B cell (primary cell): ENCODE results near the gene BTNL8. TPM values are rescaled to one million over a fixed set of nuclear protein-coding genes. Genes with fewer than 3 reads are reported as not detected.

Experiments
- ATAC-seq: fragments of 200-7000 bp; cut with Tn5 transposase; one replicate; pipeline ENCODE4 v1.10.0; 2021; ENCODE audit warnings: low read depth, mild to moderate bottlenecking, moderate number of reproducible peaks, moderate library complexity
- CTCF ChIA-PET: fragments of 350-600 bp; sonication (Branson Sonifier 250); formaldehyde crosslinking; loops from one replicate; lab custom pipeline; 2021; ENCODE audit warnings: antibody characterized with exemption, inconsistent platforms; lab: Charles Lee
- POLR2A ChIA-PET: fragments of 350-600 bp; sonication (Branson Sonifier 250); formaldehyde crosslinking; loops from one replicate; lab custom pipeline; 2021; ENCODE audit warnings: antibody characterized with exemption; lab: Charles Lee
- DNase-seq: peaks from one replicate; pipeline ENCODE4 v3.0.0; 2013
- H2AFZ ChIP-seq: 2 replicates; pipeline ENCODE4 v1.6.1; 2012; ENCODE audit warnings: mild to moderate bottlenecking, low read depth, low read length; ENCODE audit not compliant: insufficient read depth, poor library complexity, severe bottlenecking
- H3K27ac ChIP-seq, 2 donors: 1 replicate in 1 of 2; 2 replicates in 1 of 2; pipeline ENCODE4 v1.5.1; 2012 to 2013; ENCODE audit warnings: low read length in 2 of 2, mild to moderate bottlenecking in 2 of 2, moderate library complexity in 1 of 2
- H3K27me3 ChIP-seq, 4 experiments: fragments of 200-600 bp in 1 of 4; sonication (generic) in 1 of 4; replicated peaks in 1 of 4; 1 replicate in 2 of 4; 2 replicates in 2 of 4; pipeline versions ENCODE4 v1.6.1 to v1.7.0; 2013 to 2016; ENCODE audit warnings: low read length in 3 of 4, mild to moderate bottlenecking in 2 of 4, mixed read lengths in 1 of 4, moderate library complexity in 1 of 4; ENCODE audit not compliant: insufficient read depth in 4 of 4, control insufficient read depth in 3 of 4; ENCODE audit errors: control extremely low read depth in 1 of 4
- H3K36me3 ChIP-seq, 2 experiments: replicated peaks in 1 of 2; 1 replicate in 1 of 2; 2 replicates in 1 of 2; pipeline versions ENCODE4 v1.6.1 to v1.7.1; 2013; ENCODE audit warnings: low read length in 1 of 2; ENCODE audit not compliant: insufficient read depth in 2 of 2, control insufficient read depth in 1 of 2; ENCODE audit errors: control extremely low read depth in 1 of 2, extremely low read depth in 1 of 2
- H3K4me1 ChIP-seq, 2 donors: fragments of 200-600 bp in 1 of 2; sonication (generic) in 1 of 2; 1 replicate in 1 of 2; 2 replicates in 1 of 2; pipeline versions ENCODE4 v1.5.1 to v1.6.1; 2013 to 2017; ENCODE audit warnings: low read length in 2 of 2; ENCODE audit not compliant: control insufficient read depth in 2 of 2, insufficient read depth in 2 of 2
- H3K4me2 ChIP-seq: replicated peaks from 2 replicates; pipeline ENCODE3; 2012; ENCODE audit warnings: mild to moderate bottlenecking, low read depth, low read length; ENCODE audit not compliant: poor library complexity, severe bottlenecking
- H3K4me3 ChIP-seq, 5 experiments: fragments of 200-600 bp in 1 of 5; sonication (generic) in 1 of 5; 1 replicate in 3 of 5; 2 replicates in 2 of 5; pipeline versions ENCODE4 v1.5.1 to v1.7.0; 2011 to 2016; ENCODE audit warnings: low read length in 4 of 5, mild to moderate bottlenecking in 4 of 5, low read depth in 2 of 5, control low read depth in 1 of 5, moderate library complexity in 1 of 5; ENCODE audit not compliant: insufficient read depth in 1 of 5; ENCODE audit errors: control extremely low read depth in 1 of 5, extremely low read depth in 1 of 5
- H3K79me2 ChIP-seq: fragments of 200-600 bp; sonication (generic); one replicate; pipeline ENCODE4 v1.6.0; 2016; ENCODE audit warnings: low read length; ENCODE audit not compliant: control insufficient read depth, insufficient read depth
- H3K9ac ChIP-seq: fragments of 200-600 bp; sonication (generic); 2 replicates; pipeline ENCODE4 v1.6.1; 2017; ENCODE audit warnings: mild to moderate bottlenecking, low read length, moderate library complexity
- H3K9me3 ChIP-seq, 3 donors: one replicate each; pipeline versions ENCODE4 v1.6.1 to v1.7.1; 2013; ENCODE audit warnings: low read length in 2 of 3; ENCODE audit not compliant: control insufficient read depth in 2 of 3, insufficient read depth in 1 of 3; ENCODE audit errors: control extremely low read depth in 1 of 3
- H4K20me1 ChIP-seq: 2 replicates; pipeline ENCODE4 v1.6.0; 2012; ENCODE audit warnings: mild to moderate bottlenecking, low read length; ENCODE audit not compliant: insufficient read depth, control insufficient read depth, poor library complexity, severe bottlenecking
- H3K27ac Mint-ChIP-seq: one replicate; pipeline ENCODE4 v1.8.0; 2021; ENCODE audit warnings: mixed read lengths
- H3K27me3 Mint-ChIP-seq: one replicate; pipeline ENCODE4 v1.8.0; 2021; ENCODE audit warnings: mixed read lengths
- H3K4me1 Mint-ChIP-seq: one replicate; pipeline ENCODE4 v1.8.0; 2021; ENCODE audit warnings: mixed read lengths
- H3K4me3 Mint-ChIP-seq: one replicate; pipeline ENCODE4 v1.8.0; 2021; ENCODE audit warnings: mixed read lengths
- H3K9me3 Mint-ChIP-seq: one replicate; pipeline ENCODE4 v1.8.0; 2022; ENCODE audit warnings: mixed read lengths; ENCODE audit not compliant: insufficient read depth
- CTCF ChIP-seq: fragments of 200-600 bp; IDR thresholded peaks from one replicate; pipeline ENCODE4 v1.8.0; 2022; ENCODE audit warnings: antibody characterized with exemption, mild to moderate bottlenecking
- EZH2 ChIP-seq: IDR thresholded peaks from 2 replicates; pipeline ENCODE4 v1.6.1; 2012; ENCODE audit warnings: borderline replicate concordance, low read depth, mild to moderate bottlenecking, moderate library complexity, low read length; ENCODE audit not compliant: insufficient read depth, poor library complexity, severe bottlenecking
- WGBS: methylation state at CpG from one replicate; pipeline ENCODE4 v1.1.5; 2013; ENCODE audit warnings: missing lambda C conversion rate; ENCODE audit not compliant: insufficient coverage; 5-methylcytosine and 5-hydroxymethylcytosine counted together
- intact Hi-C: fragments of 100-400 bp; cut with micrococcal nuclease; formaldehyde crosslinking; loops from one replicate; pipeline ENCODE4 v1.10.0; 2022
- polyA plus RNA-seq: library from polyadenylated mRNA; depleted of rRNA; stranded (reverse); fragments of >200 nt; gene quantifications from 2 replicates; pipeline ENCODE4 v1.2.3, GENCODE V29; 2012
- total RNA-seq, 2 donors: library from RNA; stranded (reverse); fragments of 120-200 nt in 1 of 2; gene quantifications; 1 replicate in 1 of 2; 2 replicates in 1 of 2; pipeline versions ENCODE4 v1.2.3 to v1.2.4, GENCODE V29; 2013 to 2022

The BTNL8 gene
- total and polyA plus RNA-seq, 2 donors (not counting 1 experiment from before 2014, with no cell fraction given) = not detected

GRCh38 chr5:180969406-180969805, 70.4 kb downstream of the BTNL8 start:
- Histone ChIP-seq H3K4me1 (no peaks in the 10 kb centered on the region), H2AFZ (no peak overlapping the region), H3K4me3 (no peak overlapping the region), H4K20me1 (no peaks in the 10 kb centered on the region), H3K27me3 (no peaks in the 10 kb centered on the region), H3K9ac (no peak overlapping the region), H3K4me2 (no peak overlapping the region), H3K27ac (no peak overlapping the region), H3K36me3 (no peaks in the 10 kb centered on the region), H3K79me2 (no peaks in the 10 kb centered on the region), H3K9me3 (peaks cover 0 to 7% (median 0%) of the 10 kb centered on the region in 3 donors)
- ATAC-seq (no peak), DNase-seq (no peak)
- POLR2A ChIA-PET = no interaction called here
- no peak overlapping the region for H3K4me3 Mint-ChIP-seq
- CTCF ChIA-PET = no interaction called here
- TF ChIP-seq CTCF (no peak), EZH2 (no peak)
- H3K27me3 Mint-ChIP-seq = no peaks in the 10 kb centered on the region
- H3K27ac Mint-ChIP-seq = no peak overlapping the region
- H3K9me3 Mint-ChIP-seq = no peaks in the 10 kb centered on the region
- 98% methylated on average over 23 of the region's 23 CpGs for WGBS
- H3K4me1 Mint-ChIP-seq = peaks cover 2% of the 10 kb centered on the region
- intact Hi-C loops = no loop called here

GRCh38 chr5:180970336-180970735, 71.4 kb downstream of the BTNL8 start:
- no peak for ATAC-seq
- no peak overlapping the region for H3K4me2 ChIP-seq
- H3K36me3 ChIP-seq = no peaks in the 10 kb centered on the region
- no peak overlapping the region for H3K27ac ChIP-seq
- CTCF ChIA-PET = no interaction called here
- peaks cover 5 to 9% of the 10 kb centered on the region in 2 donors for H3K4me1 ChIP-seq
- Mint-ChIP-seq H3K4me3 (no peak overlapping the region), H3K9me3 (no peaks in the 10 kb centered on the region), H3K4me1 (peaks cover 12% of the 10 kb centered on the region), H3K27ac (no peak overlapping the region), H3K27me3 (no peaks in the 10 kb centered on the region)
- TF ChIP-seq CTCF (no peak), EZH2 (no peak)
- POLR2A ChIA-PET = no interaction called here
- intact Hi-C loops = no loop called here
- H3K9ac ChIP-seq = no peak overlapping the region
- H2AFZ ChIP-seq = no peak overlapping the region
- DNase-seq = no peak
- H4K20me1 ChIP-seq = no peaks in the 10 kb centered on the region
- peaks cover 0 to 7% (median 0%) of the 10 kb centered on the region in 3 donors for H3K9me3 ChIP-seq
- no peak overlapping the region for H3K4me3 ChIP-seq
- H3K27me3 ChIP-seq = no peaks in the 10 kb centered on the region
- WGBS = 98% methylated on average over 25 of the region's 31 CpGs
- no peaks in the 10 kb centered on the region for H3K79me2 ChIP-seq
